Ovary (tissue), 9 donors: ENCODE data around the gene TET3. TPM values are rescaled to one million over a fixed set of nuclear protein-coding genes. Genes with fewer than 3 reads are reported as not detected.

Experiments
- DNase-seq, 5 donors: peaks; one replicate each; pipeline ENCODE4 v3.0.0-alpha.2; 2019 to 2020
- H3K27ac ChIP-seq, 2 donors: fragments of 200-600 bp; one replicate each; pipeline versions ENCODE4 v1.5.1 to v1.8.0; 2019 to 2022
- H3K27me3 ChIP-seq: fragments of 200-600 bp; one replicate; pipeline ENCODE4 v1.8.0; 2022
- H3K36me3 ChIP-seq: fragments of 200-600 bp; sonication (generic); one replicate; pipeline ENCODE4 v1.5.1; 2019
- H3K4me1 ChIP-seq: one replicate; pipeline ENCODE4 v1.8.1; 2013; ENCODE audit warnings: mild to moderate bottlenecking, moderate library complexity; ENCODE audit not compliant: insufficient read depth
- H3K4me3 ChIP-seq: fragments of 200-600 bp; sonication (generic); one replicate; pipeline ENCODE4 v1.5.1; 2017
- H3K9me3 ChIP-seq, 2 donors: fragments of 200-600 bp in 1 of 2; sonication (generic) in 1 of 2; one replicate each; pipeline versions ENCODE4 v1.5.1 to v1.8.1; 2013 to 2019; ENCODE audit warnings: mild to moderate bottlenecking in 1 of 2, moderate library complexity in 1 of 2
- CTCF ChIP-seq, 3 donors: fragments of 450-650 bp in 2 of 3; fragments of 200-600 bp in 1 of 3; IDR thresholded peaks; one replicate each; pipeline versions ENCODE4 v1.5.1 to v1.8.0; 2016 to 2022; ENCODE audit warnings: antibody characterized with exemption in 3 of 3, mild to moderate bottlenecking in 1 of 3
- EP300 ChIP-seq: sonication (generic); formaldehyde crosslinking; IDR thresholded peaks from one replicate; pipeline ENCODE4 v1.6.1; 2017; ENCODE audit warnings: antibody characterized with exemption
- POLR2A ChIP-seq: fragments of 450-650 bp; IDR thresholded peaks from one replicate; pipeline ENCODE4 v1.6.1; 2017; ENCODE audit warnings: antibody characterized with exemption, mild to moderate bottlenecking, moderate library complexity
- WGBS, 3 donors: extraction: QIAGEN DNeasy Blood & Tissue Kit in 1 of 3; methylation state at CpG; one replicate each; pipeline versions ENCODE4 v1.1.5 to v1.1.7; 2013 to 2017; 5-methylcytosine and 5-hydroxymethylcytosine counted together
- intact Hi-C, 4 donors: fragments of 100-400 bp; cut with DNase I; formaldehyde crosslinking; loops; one replicate each; pipeline versions ENCODE4 v1.11.0 to v1.15.1; 2022 to 2023
- polyA plus RNA-seq, 2 donors: library from polyadenylated mRNA; stranded (reverse); fragments of 200-250 nt in 1 of 2; fragments of 350-450 nt in 1 of 2; fragmentation: Illumina TruSeq in 1 of 2; extraction: RNeasy Lipid Tissue Mini Kit (QIAGEN cat#74804) in 1 of 2; gene quantifications; one replicate each; pipeline ENCODE4 v1.2.3, GENCODE V29; 2013 to 2014
- total RNA-seq, 7 donors: library from RNA; depleted of rRNA in 2 of 7; stranded (reverse); fragments of >200 nt in 2 of 7; fragmentation: NEBNext Ultra II Directional in 3 of 7; extraction: Animal tissue kit (Norgen Biotek cat#: 25700) in 3 of 7; gene quantifications; one replicate each; pipeline versions ENCODE4 v1.1.0 to v1.2.4, GENCODE V29; 2016 to 2023
- donor health status: DM: no; HTN: no; CAD: no; lungs with moderate emphysema.
- donor health status: DM: no; HTN: no; CAD: no.
- donor health status: Bipolar disorder and iron deficiency.
- donor health status: DM: yes; HTN: yes; CAD: no.
- donor health status: DM: no; HTN: no; CAD: no.
- donor health status: DM: yes; HTN: yes; CAD: no.

TET3 gene
- total and polyA plus RNA-seq, 9 donors = 2.6 to 13.5 (median 6.8) TPM

DNA sequence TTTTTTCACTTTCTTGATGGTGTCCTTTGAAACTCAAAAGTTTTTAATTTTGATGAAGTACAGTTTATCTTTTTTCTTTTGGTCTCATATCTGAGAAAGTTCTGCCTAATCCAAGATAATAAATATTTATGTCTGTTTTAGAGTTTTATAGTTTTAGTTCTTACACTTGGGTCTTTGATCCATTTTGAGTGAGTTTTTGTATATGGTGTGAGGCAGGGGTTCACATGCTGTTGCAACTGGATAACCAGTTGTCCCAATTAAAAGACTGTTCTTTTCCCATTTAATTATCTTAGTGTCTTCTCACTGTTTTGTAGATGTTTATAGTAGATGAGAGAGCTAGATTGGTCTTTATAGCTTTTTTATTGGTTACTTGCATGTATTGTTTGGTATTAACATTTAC lies 43.6 kb downstream of the TET3 start:
- no peaks in the 10 kb centered on the region for H3K36me3 ChIP-seq
- intact Hi-C loops = no loop called here
- H3K4me3 ChIP-seq = no peak overlapping the region
- peaks cover 8% of the 10 kb centered on the region for H3K4me1 ChIP-seq
- TF ChIP-seq CTCF (IDR thresholded peaks at IDR 0.05) = no peak
- H3K27ac ChIP-seq = no peak overlapping the region
- no peak for DNase-seq
- H3K9me3 ChIP-seq = no peaks in the 10 kb centered on the region
- no peaks in the 10 kb centered on the region for H3K27me3 ChIP-seq

GRCh38 chr2:74028741-74029140 lies 44.0 kb downstream of the TET3 start:
- intact Hi-C loops = no loop called here
- Histone ChIP-seq H3K4me1 (peaks cover 8% of the 10 kb centered on the region), H3K36me3 (no peaks in the 10 kb centered on the region), H3K27me3 (no peaks in the 10 kb centered on the region), H3K4me3 (no peak overlapping the region), H3K27ac (no peak overlapping the region), H3K9me3 (no peaks in the 10 kb centered on the region)
- no peak for DNase-seq
- no peak for TF ChIP-seq POLR2A
- no peak for TF ChIP-seq EP300
- no peak for TF ChIP-seq CTCF (IDR thresholded peaks at IDR 0.05)

- TF ChIP-seq POLR2A (no peak), EP300 (no peak), CTCF (IDR thresholded peaks at IDR 0.05) (no peak)
- 76 to 79% (median 78%) methylated on average over 2 of the region's 2 CpGs for WGBS, 3 donors
- intact Hi-C loops = no loop called here
- Histone ChIP-seq H3K27me3 (no peaks in the 10 kb centered on the region), H3K4me3 (no peak overlapping the region), H3K9me3 (no peaks in the 10 kb centered on the region), H3K27ac (no peak overlapping the region), H3K36me3 (no peaks in the 10 kb centered on the region), H3K4me1 (peaks cover 8% of the 10 kb centered on the region)
- DNase-seq = no peak
These were observed 45.1 kb downstream of the TET3 start for GRCh38 chr2:74029714-74030397.

DNA sequence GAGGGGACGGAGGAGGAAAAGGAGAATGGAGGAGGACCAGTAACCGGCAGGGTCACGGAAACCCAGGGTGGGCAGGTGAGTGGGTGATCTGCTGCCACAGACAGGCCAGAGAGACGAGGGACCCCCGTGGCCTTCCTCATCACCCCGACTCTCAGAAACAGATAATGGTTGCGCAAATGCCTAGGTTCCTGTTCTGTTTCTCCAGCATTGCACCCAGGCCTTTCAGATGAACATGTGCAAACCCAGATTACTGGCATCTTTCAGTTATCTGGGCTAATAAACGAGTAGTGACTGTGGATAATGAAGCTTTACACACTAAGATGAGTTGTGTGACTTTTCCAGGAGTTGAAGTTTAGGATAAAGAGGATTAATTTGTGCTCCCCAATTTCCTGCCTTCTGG lies 46.5 kb downstream of the TET3 start:
- no peak overlapping the region for H3K4me3 ChIP-seq
- TF ChIP-seq POLR2A (no peak), EP300 (no peak), CTCF (IDR thresholded peaks at IDR 0.05) (no peak)
- H3K27me3 ChIP-seq = no peaks in the 10 kb centered on the region
- intact Hi-C loops = no loop called here
- no peaks in the 10 kb centered on the region for H3K36me3 ChIP-seq
- H3K4me1 ChIP-seq = peaks cover 5% of the 10 kb centered on the region
- no peak for DNase-seq
- no peaks in the 10 kb centered on the region for H3K9me3 ChIP-seq
- WGBS, 3 donors = 83 to 89% (median 87%) methylated on average over 8 of the region's 8 CpGs
- no peak overlapping the region for H3K27ac ChIP-seq

DNA sequence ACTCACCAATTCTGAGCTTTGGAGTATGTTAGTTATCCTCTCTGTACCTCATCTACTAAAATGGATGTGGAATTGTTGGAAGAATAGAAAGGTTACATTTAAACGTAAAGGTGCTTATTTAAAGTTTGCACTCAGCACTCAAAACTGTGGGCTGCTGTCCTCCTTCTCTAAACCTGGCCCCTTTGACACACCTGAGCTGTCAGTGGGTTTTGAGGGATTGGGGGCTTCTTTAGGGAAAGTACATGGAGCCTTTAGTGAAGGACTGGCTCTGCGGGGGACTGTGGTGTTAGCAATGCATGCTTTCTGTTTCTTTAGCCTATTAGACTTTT lies 47.2 kb downstream of the TET3 start:
- Histone ChIP-seq H3K4me3 (no peak overlapping the region), H3K27ac (no peak overlapping the region), H3K9me3 (no peaks in the 10 kb centered on the region), H3K36me3 (no peaks in the 10 kb centered on the region), H3K4me1 (peaks cover 5% of the 10 kb centered on the region), H3K27me3 (no peaks in the 10 kb centered on the region)
- no peak for TF ChIP-seq POLR2A
- TF ChIP-seq EP300 = no peak
- no peak for TF ChIP-seq CTCF (IDR thresholded peaks at IDR 0.05)
- no peak for DNase-seq
- WGBS, 3 donors = 55 to 58% (median 55%) methylated on average over 2 of the region's 2 CpGs
- intact Hi-C loops = no loop called here
